Islet precursor cell (in vitro differentiated cells): ENCODE measurements around the gene GRID2.

Source experiments
- DNase-seq: peaks from one replicate; pipeline ENCODE4 v3.0.0-alpha.2; 2018

The GRID2 gene

DNA sequence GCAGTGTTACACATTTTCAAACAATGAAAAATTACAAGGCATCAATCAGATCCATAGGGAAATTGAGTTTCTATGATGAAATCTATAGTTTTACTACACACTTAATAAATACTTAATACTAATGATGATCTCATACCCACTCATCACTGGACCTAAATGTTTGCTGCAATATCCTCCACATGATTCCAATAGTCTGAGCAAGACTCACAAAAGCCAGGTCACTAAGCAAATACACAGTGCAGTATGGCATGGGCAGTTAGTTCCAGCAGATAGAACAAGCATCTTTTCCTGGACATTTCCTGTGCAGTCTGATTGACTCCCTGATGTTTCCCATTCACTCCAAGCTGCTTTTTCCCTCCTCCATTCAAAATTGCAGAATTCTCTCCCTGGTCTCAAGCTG lies 1415.8 kb downstream of the GRID2 start:
- DNase-seq, result no peak

DNA sequence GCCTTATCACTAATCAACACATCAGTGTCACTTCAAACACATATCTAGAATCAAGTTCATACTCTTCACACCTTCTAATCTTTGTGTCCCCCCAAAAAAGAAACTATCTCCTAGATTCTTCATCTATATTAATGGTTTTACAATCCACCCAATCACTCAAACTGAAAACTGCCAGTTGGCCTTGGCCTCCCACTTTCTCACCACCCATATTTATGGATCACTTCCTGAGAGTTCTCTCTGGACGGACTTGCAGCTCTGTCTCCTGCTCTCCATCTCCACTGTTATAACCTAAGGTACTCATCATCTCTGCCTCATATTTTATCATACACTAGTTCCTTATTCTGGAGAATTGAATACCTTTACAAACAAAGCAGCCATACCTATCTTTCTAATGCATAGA lies 1418.7 kb downstream of the GRID2 start:
- DNase-seq, result no peak

- DNase-seq, result no peak
These were observed 1426.5 kb downstream of the GRID2 start for GRCh38 chr4:93730251-93730650.

GRCh38 chr4:93730760-93731159 lies 1427.0 kb downstream of the GRID2 start:
- no peak for DNase-seq

DNA sequence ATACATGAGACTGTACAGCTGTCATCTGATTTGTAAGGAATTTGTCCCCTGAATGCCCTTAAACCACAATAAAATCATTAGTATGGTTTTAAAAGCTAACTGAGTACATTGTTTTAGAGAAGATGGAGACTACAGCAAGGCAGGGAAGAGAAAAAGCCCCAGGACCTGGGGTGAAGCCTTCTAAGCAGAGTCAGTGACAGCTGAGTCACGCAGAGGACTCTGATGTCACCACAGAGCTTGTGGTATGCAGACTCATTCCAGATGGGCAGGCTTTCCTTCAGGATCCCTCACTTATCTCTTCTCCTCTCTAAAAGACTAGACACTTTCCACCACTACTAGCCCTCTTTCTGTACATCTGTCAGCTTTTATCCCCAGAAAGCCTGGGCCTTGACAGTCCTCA lies 1427.7 kb downstream of the GRID2 start:
- DNase-seq, result peak; percentile 77

DNA sequence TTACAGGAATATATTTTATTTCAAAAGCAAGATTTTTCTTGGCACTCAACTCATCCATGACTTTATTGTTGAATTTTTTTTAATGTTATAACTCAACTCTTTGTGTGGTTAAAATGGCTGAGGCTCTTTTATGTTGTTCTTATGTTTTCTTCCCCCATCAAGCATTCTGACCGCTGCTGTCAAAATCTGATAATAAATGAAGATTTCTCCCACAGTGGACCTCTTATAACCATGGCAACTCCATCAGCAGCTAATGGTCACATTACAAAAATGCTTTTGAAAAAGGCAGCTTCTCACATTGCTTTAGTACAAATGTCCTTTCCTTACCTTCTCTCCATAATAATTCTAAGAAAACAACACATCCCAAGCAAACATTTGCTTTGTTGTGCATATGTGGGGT lies 1428.7 kb downstream of the GRID2 start:
- DNase-seq, result no peak

- DNase-seq, result no peak
These were observed 1437.1 kb downstream of the GRID2 start for GRCh38 chr4:93740890-93741289.

DNA sequence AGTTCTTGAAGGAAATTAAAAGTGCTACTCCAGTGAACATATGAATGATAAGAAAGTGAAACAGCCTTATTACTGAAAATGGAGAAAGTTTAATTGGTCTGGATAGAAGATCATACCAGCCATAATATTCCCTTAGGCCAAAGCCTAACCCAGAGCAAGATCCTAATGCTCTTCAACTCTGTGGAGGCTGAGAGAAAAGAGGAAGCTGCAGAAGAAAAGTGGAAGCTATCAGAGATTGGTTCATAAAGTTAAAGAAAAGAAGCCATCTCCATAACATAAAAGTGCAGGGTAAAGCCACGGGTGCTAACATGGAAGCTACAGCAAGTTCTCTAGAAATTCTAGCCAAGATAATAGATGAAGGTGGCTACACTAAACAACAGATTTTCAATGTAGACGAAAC lies 1439.3 kb downstream of the GRID2 start:
- no peak for DNase-seq

DNA sequence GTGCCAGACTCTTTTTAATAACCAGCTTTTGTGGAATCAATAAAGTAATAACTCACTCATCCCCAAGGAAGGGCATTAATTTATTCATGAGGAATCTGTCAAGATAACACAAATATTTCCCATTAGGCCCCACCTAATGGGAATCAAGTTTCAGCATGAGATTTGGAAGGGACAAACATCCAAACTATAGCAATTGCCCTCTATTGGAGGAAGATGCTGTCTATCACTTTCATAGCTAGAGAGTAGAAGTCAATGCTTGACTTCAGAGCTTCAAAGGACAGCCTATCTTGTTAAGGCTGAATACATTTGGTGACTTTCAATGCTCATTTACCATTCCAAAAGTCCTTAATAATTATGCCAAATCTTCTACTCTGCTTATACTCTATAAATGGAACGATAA lies 1439.9 kb downstream of the GRID2 start:
- no peak for DNase-seq

GRCh38 chr4:93744961-93745360 lies 1441.2 kb downstream of the GRID2 start:
- no peak for DNase-seq

DNA sequence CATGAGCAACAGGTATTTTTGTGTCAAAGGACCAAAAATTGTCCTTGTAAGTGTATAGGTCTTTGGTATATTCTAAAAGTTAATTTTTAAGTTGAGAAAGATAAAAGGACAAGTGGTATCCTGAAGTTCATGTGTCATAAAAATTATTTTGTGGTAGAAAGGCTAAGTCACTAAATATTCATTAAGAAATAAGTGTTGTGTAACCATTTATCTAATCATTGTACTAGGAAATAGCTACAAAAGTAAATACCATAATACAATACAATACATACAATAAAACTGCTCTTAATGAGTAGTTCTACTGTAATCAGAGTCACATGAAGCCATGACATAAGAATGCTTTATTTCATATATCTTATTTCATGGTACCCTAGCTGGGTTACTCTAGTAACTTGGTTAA lies 1442.3 kb downstream of the GRID2 start:
- DNase-seq, result no peak

DNA sequence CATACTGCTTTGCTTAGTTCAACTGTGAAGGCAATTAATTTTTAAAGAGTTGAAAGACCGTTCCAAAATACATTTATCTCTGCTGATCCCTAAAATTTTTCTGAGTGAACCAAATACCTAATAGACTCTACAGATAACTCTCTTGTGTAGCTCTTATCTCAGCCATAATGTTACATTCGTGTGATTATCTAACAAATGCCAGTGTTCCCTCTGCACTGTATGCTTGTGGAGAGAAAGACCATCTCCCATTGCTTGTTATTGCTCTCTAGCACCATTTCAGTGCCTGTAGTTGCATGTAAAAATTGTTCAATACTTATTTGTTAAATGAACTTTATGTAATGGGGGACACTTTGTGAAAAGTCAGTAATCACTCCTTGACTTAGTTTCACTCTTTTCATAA lies 1443.5 kb downstream of the GRID2 start:
- no peak for DNase-seq

- no peak for DNase-seq
These were observed 1444.9 kb downstream of the GRID2 start for GRCh38 chr4:93748373-93749291.

DNA sequence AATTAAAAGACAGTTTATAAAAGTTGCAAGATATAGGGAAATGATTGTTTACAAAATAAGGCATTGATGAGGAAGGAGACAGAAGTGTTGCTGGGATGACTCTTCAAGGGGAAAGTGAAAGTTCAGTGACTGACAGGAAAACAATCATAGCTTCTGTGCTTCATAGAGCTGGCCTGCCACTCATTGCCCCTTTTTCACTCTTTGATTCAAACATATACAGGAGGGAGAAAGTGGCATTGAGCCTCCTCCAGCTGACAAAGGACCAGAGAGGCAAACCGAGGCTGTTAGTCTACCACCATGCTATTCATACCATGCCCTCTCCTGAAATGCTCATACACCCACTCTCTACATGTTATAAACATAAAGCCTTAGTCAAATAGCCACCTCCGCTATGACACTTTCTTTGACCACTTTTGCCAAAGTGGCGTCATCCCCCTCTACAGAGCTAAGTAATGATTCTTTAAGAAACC lies 1445.6 kb downstream of the GRID2 start:
- no peak for DNase-seq

DNA sequence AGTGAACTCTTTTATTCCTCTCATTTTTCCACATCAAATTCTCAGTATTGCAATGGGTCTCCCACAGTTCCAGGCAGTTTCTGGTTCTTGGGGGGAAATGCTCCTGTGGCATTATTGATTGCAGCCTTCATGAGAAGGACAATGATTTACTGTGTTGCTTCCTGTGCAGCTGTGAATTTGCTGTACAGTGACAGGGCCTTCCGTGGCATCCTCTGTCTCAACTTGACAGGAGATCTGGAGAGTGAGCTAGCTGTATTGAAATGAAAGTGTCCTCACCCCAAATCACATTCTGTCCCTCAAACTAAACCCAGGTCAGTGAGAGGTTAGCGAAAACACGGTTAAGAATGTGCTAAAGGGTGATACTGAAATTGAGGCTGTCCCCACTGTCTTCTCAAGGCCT lies 1447.6 kb downstream of the GRID2 start:
- no peak for DNase-seq

DNA sequence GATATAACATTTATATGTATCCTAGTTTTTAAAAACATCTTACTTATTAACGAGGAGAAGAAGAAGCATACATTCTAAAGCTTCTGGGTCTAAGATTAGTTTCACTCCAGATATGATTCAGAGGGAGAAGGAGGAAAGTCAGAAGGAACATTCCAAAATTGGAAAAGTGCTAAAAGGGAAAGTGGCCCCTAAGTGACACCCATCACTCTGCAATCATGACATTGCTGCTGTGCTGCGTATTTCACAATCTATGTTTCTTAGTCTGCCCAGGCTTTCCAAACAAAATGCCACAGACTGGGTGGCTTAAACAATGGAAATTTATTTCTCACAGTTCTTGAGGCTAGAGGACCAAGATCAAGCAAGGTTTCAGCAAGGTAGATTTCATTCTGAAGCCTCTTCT lies 1452.3 kb downstream of the GRID2 start:
- DNase-seq, result no peak

DNA sequence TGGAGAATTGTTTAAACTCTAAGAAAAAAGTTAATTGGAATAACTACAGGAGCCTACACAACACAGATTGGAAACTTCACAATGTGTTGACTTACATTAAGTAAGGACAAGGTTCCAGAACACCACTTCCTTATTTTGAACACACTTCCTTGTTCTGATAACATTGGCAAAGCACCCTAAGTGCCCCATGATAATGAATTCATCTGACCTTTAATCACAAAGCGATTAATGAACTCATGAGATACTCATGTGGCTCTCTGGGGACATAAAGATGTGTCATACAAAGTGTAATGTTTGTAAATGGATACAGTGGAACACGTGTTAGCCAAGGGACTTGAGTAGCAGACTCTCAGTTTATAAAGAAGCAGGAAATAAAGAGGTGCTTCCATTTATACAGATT lies 1455.7 kb downstream of the GRID2 start:
- DNase-seq, result no peak

GRCh38 chr4:93760284-93760683 lies 1456.5 kb downstream of the GRID2 start:
- no peak for DNase-seq

- no peak for DNase-seq
These were observed 1457.5 kb downstream of the GRID2 start for GRCh38 chr4:93761286-93761685.

- no peak for DNase-seq
These were observed 1461.0 kb downstream of the GRID2 start for GRCh38 chr4:93764639-93765246.

DNA sequence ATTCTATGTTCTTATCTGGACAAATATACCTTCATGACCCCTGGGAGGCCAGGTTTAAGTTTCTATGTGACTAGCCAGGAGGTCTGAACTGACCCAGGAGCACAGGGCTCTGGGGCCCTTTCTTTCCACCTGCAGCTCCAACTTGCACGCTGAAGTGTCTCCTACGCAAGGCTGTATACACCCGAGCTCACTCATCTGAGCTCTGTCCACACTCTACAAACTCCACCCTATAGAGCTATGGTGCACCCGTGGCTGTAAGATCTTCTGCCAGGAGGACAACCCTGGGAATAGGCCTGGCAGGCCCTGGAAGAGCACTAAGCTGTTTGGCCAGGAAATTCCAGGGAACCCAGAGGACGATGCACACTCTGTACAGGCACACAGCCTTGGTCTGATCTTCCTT lies 1464.2 kb downstream of the GRID2 start:
- DNase-seq, result no peak

DNA sequence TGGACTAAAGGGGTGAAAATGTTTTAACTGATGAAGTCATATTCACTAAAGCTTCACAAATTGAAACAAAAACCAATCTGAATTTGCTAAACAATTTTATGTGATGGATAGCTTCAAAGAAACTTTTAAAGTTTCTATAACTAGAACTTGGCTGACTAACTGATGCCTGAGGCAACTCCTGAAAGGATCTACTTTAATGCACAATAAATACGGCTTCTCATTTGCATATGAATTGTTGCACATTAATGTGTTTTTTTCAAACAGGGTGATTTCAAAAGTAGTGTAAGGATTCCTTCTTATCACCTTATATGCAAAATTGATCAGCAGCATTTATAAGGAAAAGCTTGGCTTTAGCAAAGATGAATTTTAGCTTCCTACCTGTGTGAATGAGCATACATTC lies 1466.4 kb downstream of the GRID2 start:
- no peak for DNase-seq

GRCh38 chr4:93771640-93772411 lies 1468.1 kb downstream of the GRID2 start:
- DNase-seq, result no peak

- DNase-seq, result no peak
These were observed 1469.1 kb downstream of the GRID2 start for GRCh38 chr4:93772858-93773257.
